GM18526 (cell line): ENCODE data around the gene DGKD.

Experiments
- POLR2A ChIP-seq: IDR thresholded peaks from 3 replicates; pipeline ENCODE4 v1.6.1; 2011; ENCODE audit not compliant: insufficient read length; ENCODE audit errors: extremely low read depth

The DGKD gene

DNA sequence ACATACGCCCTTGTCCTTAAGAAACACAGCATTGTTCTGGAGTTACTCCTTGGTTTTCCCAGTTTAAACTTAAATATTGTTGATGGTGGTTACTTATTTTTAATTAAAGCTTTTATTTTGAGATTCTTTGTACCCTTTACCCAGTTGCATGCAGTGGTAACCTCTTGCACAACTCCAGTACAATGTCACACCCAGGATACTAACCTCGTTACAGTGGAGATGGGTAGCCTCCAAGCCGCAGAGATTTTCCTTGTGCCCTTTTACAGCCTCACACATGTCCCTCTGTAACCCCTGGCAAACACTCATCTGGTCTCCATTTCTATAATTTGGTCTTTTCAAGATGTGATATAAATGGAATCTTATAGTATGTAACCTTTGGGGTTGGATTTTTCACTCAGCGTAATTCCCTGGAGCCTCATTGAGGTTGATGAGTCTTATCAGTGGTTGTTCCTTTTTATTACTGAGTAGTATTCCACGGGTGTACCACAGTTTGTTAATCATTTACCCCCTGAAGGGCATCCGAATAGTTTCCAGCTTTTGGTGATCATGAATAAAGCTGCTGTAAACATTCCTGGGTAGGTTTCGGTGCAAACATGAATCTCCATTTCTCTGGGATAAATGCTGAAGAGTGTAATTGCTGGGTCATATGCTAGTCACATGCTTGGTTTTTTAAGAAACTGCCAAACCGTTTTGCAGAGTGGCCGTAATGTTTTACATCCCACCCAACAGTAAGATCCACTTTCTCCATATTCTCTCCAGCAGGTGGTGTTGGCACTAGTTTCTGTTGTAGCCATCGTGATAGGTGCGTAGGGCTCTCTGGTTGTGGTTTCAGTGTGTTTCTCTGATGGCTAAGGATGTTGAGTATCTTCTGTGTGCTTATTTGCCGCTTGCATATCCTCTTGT is 68.6 kb downstream of the DGKD start:
- TF ChIP-seq POLR2A: no peak

DNA sequence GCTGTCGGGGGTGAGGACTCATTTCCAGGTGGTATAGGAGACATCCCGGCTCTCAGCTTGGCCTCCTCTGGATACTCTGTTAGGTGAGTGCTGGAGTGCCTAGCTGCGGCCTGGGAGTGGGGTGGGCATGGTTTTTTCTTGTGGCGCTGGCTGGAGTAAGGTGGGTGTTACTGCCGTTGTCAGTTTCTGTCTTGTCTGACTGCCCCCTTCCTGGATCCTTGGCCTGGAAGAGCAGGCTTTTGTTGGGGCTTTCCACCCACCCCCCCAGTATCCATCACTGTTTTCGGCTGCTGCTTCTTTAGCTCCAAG is 69.2 kb downstream of the DGKD start:
- no peak for TF ChIP-seq POLR2A

DNA sequence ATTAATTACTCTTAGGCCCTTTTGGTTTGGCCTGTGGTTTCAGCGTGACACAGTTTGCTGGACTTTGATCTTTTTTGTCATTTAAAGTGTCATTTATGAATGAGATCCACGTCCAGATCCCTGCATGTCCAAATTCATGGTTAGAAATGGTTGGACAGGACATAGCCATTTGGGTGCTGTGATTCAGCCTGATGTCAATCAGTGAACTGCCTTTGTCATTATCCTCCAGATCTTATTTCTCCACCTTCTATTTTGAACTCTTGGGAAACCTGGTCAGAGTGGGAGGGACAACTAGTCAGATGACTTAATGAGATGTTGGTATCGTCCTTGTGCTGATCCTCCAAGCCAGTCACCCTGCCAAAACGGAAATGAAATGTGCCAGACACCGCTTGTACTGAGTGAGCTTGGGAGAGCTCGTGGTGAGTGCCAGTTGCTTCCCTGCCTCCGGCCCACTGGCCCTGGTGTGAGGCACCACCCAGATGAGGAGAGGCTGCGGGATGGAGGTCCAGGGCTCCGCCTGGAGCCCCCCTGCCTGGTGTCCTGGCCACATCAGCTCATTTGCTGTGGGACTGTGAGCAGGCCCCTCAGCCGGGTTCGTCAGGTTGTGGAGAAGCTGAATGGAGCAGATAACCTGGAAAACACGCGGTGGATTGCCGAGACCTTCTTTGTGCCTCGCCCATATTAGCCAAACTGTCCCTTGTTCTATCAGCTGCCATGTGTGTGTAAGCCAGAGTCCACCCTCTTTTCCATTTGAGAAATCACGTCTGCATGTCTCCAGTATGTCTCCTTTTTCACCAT is 70.1 kb downstream of the DGKD start:
- TF ChIP-seq POLR2A: no peak

DNA sequence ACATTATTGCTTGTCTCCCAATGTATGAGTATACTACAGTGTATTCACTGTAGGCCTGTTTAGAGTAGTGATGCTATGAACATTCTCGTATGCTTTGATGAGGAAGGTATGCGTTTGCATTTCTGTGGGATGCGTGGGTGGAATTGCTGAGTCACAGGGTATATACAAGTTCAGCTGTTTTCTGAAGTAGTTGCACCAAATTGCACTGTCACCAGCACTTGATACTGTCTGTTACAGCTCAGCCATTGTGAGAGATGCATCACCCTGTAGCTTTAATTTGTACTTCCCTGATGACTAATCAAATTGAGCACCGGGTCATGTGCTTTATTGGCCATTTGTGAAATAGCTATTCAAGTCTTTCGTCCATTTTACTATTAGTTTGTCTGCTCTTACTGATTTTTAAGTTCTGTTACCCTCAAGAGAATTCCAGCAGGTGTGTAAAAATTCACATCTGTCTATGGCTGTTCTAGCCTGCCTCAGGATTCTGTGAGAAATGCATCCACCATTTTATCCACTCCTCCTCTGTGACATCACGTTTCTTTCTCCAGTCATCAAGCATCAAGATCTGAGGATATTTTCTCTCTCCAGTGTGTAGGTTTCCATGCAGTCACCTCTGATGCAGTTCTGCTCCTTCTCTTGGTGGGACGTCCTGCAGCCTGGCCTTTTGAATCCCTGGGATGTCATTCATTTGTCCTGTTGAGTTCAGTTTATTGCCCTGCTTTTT is 72.5 kb downstream of the DGKD start:
- no peak for TF ChIP-seq POLR2A

DNA sequence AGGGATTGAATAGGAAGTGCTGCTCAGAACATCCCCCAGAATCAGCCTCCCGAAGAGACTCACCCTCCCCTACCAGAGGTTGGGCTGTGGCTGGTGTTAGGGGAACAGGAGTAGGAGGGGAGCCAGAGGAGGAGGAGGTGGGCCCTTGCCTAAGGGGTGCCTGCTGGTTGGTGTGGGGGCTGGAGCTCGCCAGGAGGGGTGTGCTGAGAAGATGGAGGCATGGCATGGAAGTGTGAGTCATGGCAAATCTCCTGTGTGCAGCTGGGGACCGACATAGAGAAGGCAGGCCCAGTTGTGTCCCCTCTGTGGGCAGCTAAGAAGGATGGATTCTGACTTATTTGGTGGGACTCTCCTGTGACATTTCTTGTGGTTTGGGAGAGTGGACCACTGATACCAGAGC is 73.7 kb downstream of the DGKD start:
- no peak for TF ChIP-seq POLR2A

DNA sequence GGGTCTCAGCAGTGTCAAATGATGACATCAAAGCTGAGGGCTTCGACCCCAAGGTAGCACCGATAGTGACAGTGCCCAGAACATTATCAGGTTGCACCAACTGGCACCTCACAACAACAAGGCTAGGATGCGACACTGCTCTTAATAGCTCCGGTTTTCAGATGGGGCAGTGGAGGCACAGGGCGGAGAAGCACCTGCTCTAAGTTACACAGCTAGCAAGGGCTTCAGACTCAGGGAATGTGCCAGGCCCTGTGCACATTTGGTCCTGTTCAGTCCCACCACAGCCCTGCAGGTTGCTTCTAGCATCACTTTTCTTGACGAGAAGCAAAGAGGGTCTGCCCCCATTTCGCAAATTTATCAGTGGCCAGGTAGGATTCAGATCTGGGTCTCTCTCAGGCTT is 74.1 kb downstream of the DGKD start:
- TF ChIP-seq POLR2A: no peak

DNA sequence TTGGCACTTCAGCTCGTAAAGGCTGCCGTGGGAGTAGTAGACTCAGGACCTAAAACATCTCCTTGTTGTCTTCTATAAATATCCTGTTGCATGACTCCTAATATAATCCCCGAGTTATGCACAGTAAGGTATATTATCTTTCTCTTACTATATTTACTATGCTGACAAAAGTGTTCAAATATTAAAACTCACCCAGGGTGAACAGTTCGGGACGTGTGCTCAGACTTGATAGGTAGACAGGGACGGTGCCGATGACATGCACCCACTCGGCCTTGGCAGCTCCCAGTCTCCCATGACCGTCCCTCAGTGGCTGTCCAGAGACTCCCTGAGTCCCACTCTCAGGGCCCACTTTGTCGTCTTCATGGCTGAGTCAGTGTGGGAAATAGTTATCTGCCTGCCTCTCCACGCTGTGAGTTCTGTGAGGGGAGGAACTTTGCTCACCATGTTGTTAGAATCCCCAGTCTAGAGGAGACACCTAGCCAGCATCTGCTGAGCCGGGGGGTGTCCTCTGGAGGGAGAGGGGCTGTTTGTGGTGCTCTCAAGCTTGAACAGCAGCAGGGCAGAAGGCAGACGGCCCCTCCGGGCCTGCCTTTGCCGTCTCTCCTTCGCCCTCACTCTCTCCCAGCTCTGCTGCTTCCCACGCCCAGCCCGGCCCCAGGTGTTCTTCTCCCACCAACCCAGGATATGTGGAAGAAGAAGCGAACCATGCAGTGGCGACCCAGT is 75.0 kb downstream of the DGKD start:
- no peak for TF ChIP-seq POLR2A

DNA sequence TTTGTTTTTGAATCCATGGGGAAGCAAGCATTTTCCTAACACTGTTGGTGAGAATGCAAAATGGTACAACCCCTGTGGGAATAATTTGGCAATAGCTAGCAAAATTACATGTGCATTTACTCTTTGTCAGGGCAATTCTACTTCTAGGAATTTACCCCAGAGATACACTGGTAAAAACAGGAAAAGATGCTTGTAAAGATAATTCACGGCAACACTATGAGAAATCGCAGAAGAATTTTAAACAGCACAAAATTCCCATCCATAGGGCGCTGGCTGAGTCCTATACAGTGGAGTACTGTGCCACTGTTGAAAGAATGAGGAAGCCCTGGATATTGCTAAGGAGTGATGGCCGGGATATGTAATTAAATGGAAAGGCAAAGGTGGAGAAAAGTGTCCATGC is 75.8 kb downstream of the DGKD start:
- TF ChIP-seq POLR2A: no peak

DNA sequence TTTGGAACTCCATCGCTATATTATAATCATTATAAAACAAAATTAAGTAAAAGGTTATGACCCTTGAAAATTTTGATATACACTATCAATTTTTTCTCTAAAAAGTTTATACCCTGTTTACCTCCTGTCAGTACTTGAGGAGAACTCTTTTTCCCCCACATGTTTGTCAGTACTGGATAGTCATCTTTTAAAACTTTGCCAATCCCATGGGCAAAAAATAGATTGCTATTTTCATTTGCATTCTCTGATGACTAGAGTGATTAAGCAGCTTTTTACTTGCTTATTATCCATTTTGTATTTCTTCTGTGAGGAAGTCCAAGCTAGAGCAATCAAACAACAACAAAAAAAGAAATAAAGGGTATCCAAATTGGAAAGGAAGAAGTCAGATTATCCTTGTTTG is 76.4 kb downstream of the DGKD start:
- no peak for TF ChIP-seq POLR2A

DNA sequence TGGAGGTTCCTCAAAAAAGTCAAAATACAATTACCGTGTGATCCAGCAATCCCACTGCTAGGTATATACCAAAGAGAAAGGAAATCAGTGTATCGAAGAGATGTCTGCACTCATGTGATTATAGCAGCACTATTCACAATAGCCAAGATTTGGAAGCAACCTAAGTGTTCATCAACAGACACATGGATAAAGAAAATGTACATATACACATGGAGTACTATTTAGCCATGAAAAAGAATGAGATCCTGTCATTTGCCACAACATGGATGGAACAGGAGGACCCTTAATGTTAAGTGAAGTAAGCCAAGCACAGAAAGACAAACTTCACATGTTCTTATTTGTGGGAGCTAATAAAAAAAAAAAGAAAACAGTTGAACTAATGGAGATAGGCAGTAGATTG is 78.7 kb downstream of the DGKD start:
- no peak for TF ChIP-seq POLR2A

DNA sequence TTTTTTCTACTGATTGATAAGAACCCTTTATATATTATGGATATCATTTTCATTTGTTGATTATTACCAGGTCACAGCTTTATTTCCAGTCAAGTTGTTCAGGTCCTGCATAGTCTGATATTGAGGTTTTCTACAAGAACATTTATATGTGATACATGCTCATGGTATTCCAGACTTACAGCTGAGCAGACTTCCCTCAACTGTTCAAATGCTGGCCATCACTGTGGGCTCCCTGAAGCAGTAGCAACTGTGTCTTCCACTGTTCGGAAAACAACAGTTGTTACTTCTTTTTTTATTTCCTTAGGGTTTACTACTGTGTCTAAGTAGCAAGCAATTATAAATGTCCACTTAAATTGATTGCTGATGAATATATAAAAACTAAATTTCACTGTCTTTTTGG is 79.5 kb downstream of the DGKD start:
- TF ChIP-seq POLR2A: no peak

DNA sequence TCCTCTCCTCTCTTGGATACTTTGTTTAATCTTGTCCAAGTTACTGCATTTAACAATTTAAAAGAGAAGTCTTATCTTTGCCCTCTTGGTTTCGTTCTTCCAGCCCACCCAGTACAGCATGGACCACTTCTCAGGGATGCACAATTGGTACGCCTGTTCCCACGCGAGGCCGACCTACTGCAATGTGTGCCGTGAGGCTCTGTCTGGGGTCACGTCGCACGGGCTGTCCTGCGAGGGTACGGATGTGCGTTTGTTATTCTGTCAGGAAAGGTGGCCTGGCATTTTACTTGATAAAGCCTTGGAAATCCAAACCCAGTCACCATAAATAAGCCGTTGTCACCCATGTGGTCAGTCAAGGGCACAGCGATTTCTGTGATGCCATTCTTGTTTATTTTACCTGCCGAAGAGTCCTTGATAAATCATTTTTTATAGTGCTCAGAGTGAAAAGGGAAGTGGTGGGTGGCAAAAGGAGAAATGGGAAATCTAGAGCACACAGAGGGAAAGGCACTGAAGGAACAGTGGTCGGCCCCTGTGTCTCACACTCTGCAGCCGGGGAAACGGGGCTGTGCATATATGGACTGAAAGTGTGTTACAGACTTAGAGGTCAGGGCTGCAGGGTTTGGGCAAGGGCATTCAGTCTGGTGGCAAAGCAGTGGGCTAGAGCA is 80.5 kb downstream of the DGKD start:
- no peak for TF ChIP-seq POLR2A

DNA sequence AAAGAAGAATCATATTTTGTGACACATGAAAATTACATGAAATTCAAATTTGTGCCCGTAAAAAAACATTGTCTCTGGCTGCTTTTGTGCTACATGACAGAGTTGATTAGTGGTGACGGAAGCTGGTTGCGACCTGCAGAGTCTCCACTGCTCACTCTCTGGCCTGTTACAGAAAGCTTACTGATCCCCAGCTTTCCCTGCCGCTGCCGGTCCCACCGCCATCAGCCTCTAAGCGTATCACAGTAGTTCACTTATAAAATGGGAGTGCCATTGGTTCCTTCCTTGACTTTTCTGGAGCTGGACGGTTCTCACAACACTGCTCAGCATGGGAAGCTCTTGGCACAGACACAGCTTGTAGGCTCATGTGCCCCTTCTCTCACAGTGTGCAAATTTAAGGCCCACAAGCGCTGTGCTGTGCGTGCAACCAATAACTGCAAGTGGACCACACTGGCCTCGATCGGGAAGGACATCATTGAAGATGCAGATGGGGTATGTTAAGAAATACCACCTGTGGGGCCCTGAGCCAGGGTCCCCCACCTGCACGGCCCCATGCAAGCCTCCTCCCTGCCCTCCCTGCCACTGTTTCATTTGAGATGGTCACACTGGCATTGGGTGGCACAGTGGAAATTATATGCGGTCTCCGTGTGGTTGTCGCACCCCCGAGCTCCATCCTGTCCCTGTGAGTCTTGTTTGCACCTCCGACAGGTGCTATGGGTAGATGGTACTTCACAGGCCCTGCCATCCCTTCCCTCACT is 81.3 kb downstream of the DGKD start:
- TF ChIP-seq POLR2A: no peak

DNA sequence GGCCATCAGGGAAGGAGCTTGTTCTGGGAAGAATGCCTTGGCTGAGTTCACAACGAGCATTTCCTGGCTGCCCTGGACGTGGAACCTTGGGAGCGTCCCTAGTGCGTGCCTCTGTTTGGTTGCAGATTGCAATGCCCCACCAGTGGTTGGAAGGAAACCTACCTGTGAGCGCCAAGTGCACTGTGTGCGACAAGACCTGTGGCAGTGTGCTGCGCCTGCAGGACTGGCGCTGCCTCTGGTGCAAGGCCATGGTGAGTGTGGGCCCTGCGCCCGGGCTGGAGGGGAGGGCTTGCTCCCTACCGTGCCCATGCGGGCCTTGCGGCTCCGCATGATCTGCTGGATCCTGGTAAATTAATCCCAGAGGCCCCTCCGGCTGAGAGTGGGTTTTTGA is 81.9 kb downstream of the DGKD start:
- no peak for TF ChIP-seq POLR2A
